Left ventricle myocardium inferior (tissue), 1 donor: Measurements from ENCODE around the gene FAM171A2. TPM values are rescaled to one million over a fixed set of nuclear protein-coding genes. Genes with fewer than 3 reads are reported as not detected.
"Not testable (repeated sequence)": the region's sequence is repeated elsewhere in the genome, so short reads cannot be mapped to it uniquely, and the experiment has no call there.

Experiments used
- DNase-seq: peaks from one replicate; pipeline ENCODE4 v3.0.0-alpha.2; 2020
- H3K27ac ChIP-seq: fragments of 200-600 bp; replicated peaks from 2 replicates; pipeline ENCODE4 v1.8.0; 2021
- H3K27me3 ChIP-seq: fragments of 200-600 bp; 2 replicates; pipeline ENCODE4 v1.8.0; 2021; ENCODE audit warnings: low read depth
- H3K36me3 ChIP-seq: fragments of 200-600 bp; 2 replicates; pipeline ENCODE4 v1.8.0; 2021
- H3K4me1 ChIP-seq: fragments of 200-600 bp; 2 replicates; pipeline ENCODE4 v1.8.0; 2021
- H3K4me3 ChIP-seq: fragments of 200-600 bp; 2 replicates; pipeline ENCODE4 v1.8.0; 2021; ENCODE audit warnings: mild to moderate bottlenecking, moderate library complexity
- H3K9me3 ChIP-seq: fragments of 200-600 bp; replicated peaks from 2 replicates; pipeline ENCODE4 v1.8.0; 2021
- CTCF ChIP-seq: fragments of 200-600 bp; IDR thresholded peaks from 2 replicates; pipeline ENCODE4 v1.8.0; 2021; ENCODE audit warnings: antibody characterized with exemption, mild to moderate bottlenecking, borderline replicate concordance
- intact Hi-C: fragments of 100-400 bp; cut with micrococcal nuclease; formaldehyde crosslinking; loops from one replicate; pipeline ENCODE4 v1.11.0; 2022
- total RNA-seq: library from RNA; stranded (reverse); fragmentation: NEBNext Ultra II Directional; extraction: Animal tissue kit (Norgen Biotek cat#: 25700); gene quantifications from one replicate; pipeline ENCODE4 v1.2.1, GENCODE V29; 2021
- donor health status: DM: no; HTN: yes; CAD: no; lungs with severe emphysema.

The FAM171A2 gene
- total RNA-seq, 1 donor from 2014 or later: 0.55 TPM

GRCh38 chr17:44398692-44399691 is 35.3 kb upstream of the FAM171A2 start:
- intact Hi-C loops: no loop called here
- no peaks in the 10 kb centered on the region for H3K4me1 ChIP-seq
- no peak for TF ChIP-seq CTCF
- H3K9me3 ChIP-seq: no peaks in the 10 kb centered on the region
- H3K36me3 ChIP-seq: peaks cover 80% of the 10 kb centered on the region
- no peaks in the 10 kb centered on the region for H3K27me3 ChIP-seq
- DNase-seq: no peak
- no peak overlapping the region for H3K27ac ChIP-seq
- H3K4me3 ChIP-seq: no peak overlapping the region

GRCh38 chr17:44397479-44398440 is 34.1 kb upstream of the FAM171A2 start:
- DNase-seq: no peak
- TF ChIP-seq CTCF: no peak
- no peak overlapping the region for H3K27ac ChIP-seq
- intact Hi-C loops: no loop called here
- peaks cover 69% of the 10 kb centered on the region for H3K36me3 ChIP-seq
- H3K9me3 ChIP-seq: no peaks in the 10 kb centered on the region
- no peaks in the 10 kb centered on the region for H3K4me1 ChIP-seq
- H3K27me3 ChIP-seq: no peaks in the 10 kb centered on the region
- H3K4me3 ChIP-seq: no peak overlapping the region

- Histone ChIP-seq H3K9me3 (no peaks in the 10 kb centered on the region), H3K4me1 (no peaks in the 10 kb centered on the region), H3K27ac (no peak overlapping the region), H3K27me3 (no peaks in the 10 kb centered on the region), H3K36me3 (peaks cover 61% of the 10 kb centered on the region), H3K4me3 (no peak overlapping the region)
- DNase-seq: no peak
- intact Hi-C loops: no loop called here
- no peak for TF ChIP-seq CTCF
These were observed 33.3 kb upstream of the FAM171A2 start for GRCh38 chr17:44396946-44397345.

- intact Hi-C loops: no loop called here
- Histone ChIP-seq H3K27ac (no peak overlapping the region), H3K4me3 (no peak overlapping the region), H3K36me3 (peaks cover 44% of the 10 kb centered on the region), H3K27me3 (no peaks in the 10 kb centered on the region), H3K9me3 (no peaks in the 10 kb centered on the region), H3K4me1 (no peaks in the 10 kb centered on the region)
- TF ChIP-seq CTCF: no peak
- no peak for DNase-seq
These were observed 31.2 kb upstream of the FAM171A2 start for GRCh38 chr17:44394833-44395232.

GRCh38 chr17:44394112-44394511 is 30.5 kb upstream of the FAM171A2 start:
- H3K9me3 ChIP-seq, H3K27me3 ChIP-seq, intact Hi-C loops, H3K4me1 ChIP-seq, DNase-seq, H3K4me3 ChIP-seq, H3K27ac ChIP-seq: not testable (repeated sequence)
- peaks cover 37% of the 10 kb centered on the region for H3K36me3 ChIP-seq
